ENCODE data around the gene CENATAC. TPM values are rescaled to one million over a fixed set of nuclear protein-coding genes. Genes with fewer than 3 reads are reported as not detected.

Gene CENATAC
- total RNA-seq, 1 experiment from 2014 or later = 18.0 TPM

Other genes starting within 250 kb of the CENATAC start
- 72.1 and 118 TPM in 2 replicates for gene DDX6, start 207.0 kb upstream of the CENATAC start, total RNA-seq (2014; rRNA removed; shearing (Covaris generic))
- gene CXCR5, start 114.2 kb upstream of the CENATAC start, total RNA-seq (2014; rRNA removed; shearing (Covaris generic)) = 0.04 TPM in 1 of 2 replicates, not detected in the other
- 15.8 and 18.5 TPM in 2 replicates for gene BCL9L, start 72.2 kb upstream of the CENATAC start, total RNA-seq (2014; rRNA removed; shearing (Covaris generic))
- 0.21 TPM in 1 of 2 replicates, not detected in the other for gene UPK2, start 41.8 kb upstream of the CENATAC start, total RNA-seq (2014; rRNA removed; shearing (Covaris generic))
- gene FOXR1, start 26.4 kb upstream of the CENATAC start, total RNA-seq (2014; rRNA removed; shearing (Covaris generic)) = not detected in 2 replicates
- gene RPS25, start 20.2 kb downstream of the CENATAC start, total RNA-seq (2014; rRNA removed; shearing (Covaris generic)) = 881 and 959 TPM in 2 replicates
- gene TRAPPC4, start 20.6 kb downstream of the CENATAC start, total RNA-seq (2014; rRNA removed; shearing (Covaris generic)) = 78.3 and 98.2 TPM in 2 replicates
- gene SLC37A4, start 32.7 kb downstream of the CENATAC start, total RNA-seq (2014; rRNA removed; shearing (Covaris generic)) = 53.2 and 54.5 TPM in 2 replicates
- gene HYOU1, start 59.1 kb downstream of the CENATAC start, total RNA-seq (2014; rRNA removed; shearing (Covaris generic)) = 183 and 200 TPM in 2 replicates
- gene VPS11, start 69.7 kb downstream of the CENATAC start, total RNA-seq (2014; rRNA removed; shearing (Covaris generic)) = 17.5 and 21.9 TPM in 2 replicates
- gene HMBS, start 86.7 kb downstream of the CENATAC start, total RNA-seq (2014; rRNA removed; shearing (Covaris generic)) = 12.2 and 14.3 TPM in 2 replicates
- 30.7 and 44.3 TPM in 2 replicates for gene DPAGT1, start 103.7 kb downstream of the CENATAC start, total RNA-seq (2014; rRNA removed; shearing (Covaris generic))
- gene C2CD2L, start 109.2 kb downstream of the CENATAC start, total RNA-seq (2014; rRNA removed; shearing (Covaris generic)) = 4.8 and 7.0 TPM in 2 replicates
- gene HINFP, start 123.4 kb downstream of the CENATAC start, total RNA-seq (2014; rRNA removed; shearing (Covaris generic)) = 21.2 and 33.2 TPM in 2 replicates
- 0.31 and 0.37 TPM in 2 replicates for gene ABCG4, start 150.9 kb downstream of the CENATAC start, total RNA-seq (2014; rRNA removed; shearing (Covaris generic))
- 34.0 and 44.0 TPM in 2 replicates for gene NLRX1, start 170.6 kb downstream of the CENATAC start, total RNA-seq (2014; rRNA removed; shearing (Covaris generic))
- gene NHERF4, start 187.3 kb downstream of the CENATAC start, total RNA-seq (2014; rRNA removed; shearing (Covaris generic)) = not detected in 2 replicates
- 16.1 and 23.6 TPM in 2 replicates for gene CBL, start 208.2 kb downstream of the CENATAC start, total RNA-seq (2014; rRNA removed; shearing (Covaris generic))

Data from H7 (cell line).